ENCODE data around the gene NCSTN. TPM values are rescaled to one million over a fixed set of nuclear protein-coding genes. Genes with fewer than 3 reads are reported as not detected.

The NCSTN gene
- total and polyA plus RNA-seq, 2 of the 13 experiments (the other 11 are each of a cell fraction or from before 2014, with no cell fraction given): 44.2 to 247 TPM

DNA sequence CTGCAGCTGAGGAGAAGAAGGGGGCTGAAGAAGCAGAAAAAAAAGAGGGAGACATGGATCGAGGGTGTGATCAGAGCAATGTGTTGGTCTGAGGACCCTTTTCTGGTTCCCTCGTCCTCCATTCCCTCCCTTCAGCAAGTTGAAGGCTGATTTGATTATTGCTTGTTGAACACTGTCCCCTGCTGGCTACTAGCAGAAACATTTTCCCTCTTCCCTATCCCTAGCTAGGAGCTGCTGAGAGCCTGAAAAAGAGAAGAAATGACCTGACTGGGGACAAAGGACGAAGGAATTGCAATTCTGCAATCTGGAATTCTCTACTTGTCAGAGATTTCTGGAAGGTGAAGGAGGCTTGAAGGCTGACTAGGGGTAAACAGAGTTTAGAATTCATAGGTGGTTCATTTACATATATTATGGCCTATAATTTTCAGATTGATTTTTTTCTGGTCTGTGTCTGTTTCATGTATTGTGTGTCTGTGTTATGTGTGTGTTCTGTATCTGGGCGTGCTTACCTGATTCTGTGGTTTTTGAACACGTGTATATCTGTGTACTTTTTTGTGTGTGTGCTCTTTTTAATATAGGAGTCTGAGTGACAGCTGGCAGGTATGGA lies 33.4 kb downstream of the NCSTN start:
- peak; percentile 87 for ATAC-seq

More for the DNA sequence above, 33.4 kb downstream of the NCSTN start:
- in situ Hi-C loops (cut with HindIII; ENCODE audit: extremely low pct_ligation_motif_present, low pct_unique_long_range_greater_than_20kb): no loop called here
- DNase-seq (ENCODE audit: low spot score): peak; percentile 58
- FAIRE-seq: peak; percentile 86
- ChIA-PET CTCF (ENCODE audit: low intra/inter-chr PET ratio, low total read pairs) (interaction anchor here (1.3 to 1.6 kb wide), 2 partner anchors 22 to 183 kb away, joined by 8 to 16 read pairs; no protein-coding TSS in a partner anchor), POLR2A (no interaction called here)
- Histone ChIP-seq H3K9me3 (ENCODE audit: low read length) (no peaks in the 10 kb centered on the region), H3K4me2 (ENCODE audit: low read depth, low read length) (peak overlapping the region; percentile 40; the same call in 1 of the 2 replicates), H3K9ac (ENCODE audit: insufficient read depth, low read depth, low read length) (no peak overlapping the region), H2AFZ (ENCODE audit: low read length) (no peak overlapping the region), H3K4me3 (replicated peaks in 1 of 3; ENCODE audit: insufficient read depth in 1 of 3, low read depth in 2 of 3, low read length in 3 of 3) (no peak overlapping the region), H3K4me1 (ENCODE audit: insufficient read depth, low read length) (peaks cover 8% of the 10 kb centered on the region), H3K27ac (ENCODE audit: extremely low read length, insufficient read depth, low read length) (no peak overlapping the region), H3K27me3 (ENCODE audit: control insufficient read depth in 1 of 2, insufficient read depth in 2 of 2, low read length in 2 of 2) (no peaks in the 10 kb centered on the region; a peak in 3 of 5 replicates), H3K79me2 (ENCODE audit: insufficient read depth, low read length) (no peaks in the 10 kb centered on the region), H4K20me1 (ENCODE audit: insufficient read depth, low read length) (no peaks in the 10 kb centered on the region), H3K36me3 (replicated peaks in 1 of 2; ENCODE audit: control insufficient read depth in 1 of 2, insufficient read depth in 2 of 2, low read length in 2 of 2) (no peaks in the 10 kb centered on the region)
- TF ChIP-seq KMT2A (CRISPR knock-in tag; IDR thresholded peaks at IDR 0.05) (no peak), ZBTB21 (CRISPR knock-in tag; IDR thresholded peaks at IDR 0.05) (no peak), BCL6 (CRISPR knock-in tag; IDR thresholded peaks at IDR 0.05) (no peak), ZNF296 (CRISPR knock-in tag; conservative IDR thresholded peaks at IDR 0.05) (no peak), ELF3 (CRISPR knock-in tag; IDR thresholded peaks at IDR 0.05) (0 out of 2 replicates have a peak, but pooled peaks have one; percentile 28), STAG1 (CRISPR knock-in tag; IDR thresholded peaks at IDR 0.05) (peak; percentile 85), SSRP1 (CRISPR knock-in tag; IDR thresholded peaks at IDR 0.05) (0 out of 2 replicates have a peak, but pooled peaks have one; percentile 32), RAD21 (CRISPR knock-in tag; IDR thresholded peaks at IDR 0.05) (peak; percentile 84), SMC3 (IDR thresholded peaks at IDR 0.05; ENCODE audit: low read length) (peak; percentile 81), TGIF2 (CRISPR knock-in tag; IDR thresholded peaks at IDR 0.05) (0 out of 2 replicates have a peak, but pooled peaks have one; percentile 20), MIXL1 (CRISPR knock-in tag; IDR thresholded peaks at IDR 0.05) (0 out of 2 replicates have a peak, but pooled peaks have one; percentile 23)
- TF ChIP-seq, protein P1, sequence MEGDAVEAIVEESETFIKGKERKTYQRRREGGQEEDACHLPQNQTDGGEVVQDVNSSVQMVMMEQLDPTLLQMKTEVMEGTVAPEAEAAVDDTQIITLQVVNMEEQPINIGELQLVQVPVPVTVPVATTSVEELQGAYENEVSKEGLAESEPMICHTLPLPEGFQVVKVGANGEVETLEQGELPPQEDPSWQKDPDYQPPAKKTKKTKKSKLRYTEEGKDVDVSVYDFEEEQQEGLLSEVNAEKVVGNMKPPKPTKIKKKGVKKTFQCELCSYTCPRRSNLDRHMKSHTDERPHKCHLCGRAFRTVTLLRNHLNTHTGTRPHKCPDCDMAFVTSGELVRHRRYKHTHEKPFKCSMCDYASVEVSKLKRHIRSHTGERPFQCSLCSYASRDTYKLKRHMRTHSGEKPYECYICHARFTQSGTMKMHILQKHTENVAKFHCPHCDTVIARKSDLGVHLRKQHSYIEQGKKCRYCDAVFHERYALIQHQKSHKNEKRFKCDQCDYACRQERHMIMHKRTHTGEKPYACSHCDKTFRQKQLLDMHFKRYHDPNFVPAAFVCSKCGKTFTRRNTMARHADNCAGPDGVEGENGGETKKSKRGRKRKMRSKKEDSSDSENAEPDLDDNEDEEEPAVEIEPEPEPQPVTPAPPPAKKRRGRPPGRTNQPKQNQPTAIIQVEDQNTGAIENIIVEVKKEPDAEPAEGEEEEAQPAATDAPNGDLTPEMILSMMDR (CRISPR knock-in tag; IDR thresholded peaks at IDR 0.05): peak; percentile 92
- TF ChIP-seq, protein P2, sequence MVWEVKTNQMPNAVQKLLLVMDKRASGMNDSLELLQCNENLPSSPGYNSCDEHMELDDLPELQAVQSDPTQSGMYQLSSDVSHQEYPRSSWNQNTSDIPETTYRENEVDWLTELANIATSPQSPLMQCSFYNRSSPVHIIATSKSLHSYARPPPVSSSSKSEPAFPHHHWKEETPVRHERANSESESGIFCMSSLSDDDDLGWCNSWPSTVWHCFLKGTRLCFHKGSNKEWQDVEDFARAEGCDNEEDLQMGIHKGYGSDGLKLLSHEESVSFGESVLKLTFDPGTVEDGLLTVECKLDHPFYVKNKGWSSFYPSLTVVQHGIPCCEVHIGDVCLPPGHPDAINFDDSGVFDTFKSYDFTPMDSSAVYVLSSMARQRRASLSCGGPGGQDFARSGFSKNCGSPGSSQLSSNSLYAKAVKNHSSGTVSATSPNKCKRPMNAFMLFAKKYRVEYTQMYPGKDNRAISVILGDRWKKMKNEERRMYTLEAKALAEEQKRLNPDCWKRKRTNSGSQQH (CRISPR knock-in tag; IDR thresholded peaks at IDR 0.05; ENCODE audit: low read depth): peak; percentile 37; the same call in 1 of the 2 replicates
- under 1% methylated on average over 5 of the region's 5 CpGs for WGBS (ENCODE audit: low lambda C conversion rate)
- intact Hi-C loops (cut with micrococcal nuclease; ENCODE audit: unreplicated experiment): loop anchor here (1.0 to 10.0 kb wide), 3 partner anchors 20 to 274 kb away; partner anchors contain the start of gene CASQ1
- BruUV-seq (replicated peaks): no TSS peak

Measured in HepG2 (cell line).